HG03432 (cell line): ENCODE measurements around the gene DHX57.

Experiments
- ATAC-seq: cut with Tn5 transposase; IDR thresholded peaks from one replicate; pipeline ENCODE4 v1.9.1; 2021; ENCODE audit warnings: mild to moderate bottlenecking, moderate library complexity; ENCODE audit not compliant: unreplicated experiment

The DHX57 gene

GRCh38 chr2:38875576-38876367 lies at the start of gene DHX57, which contains the start of gene MORN2:
Gene DHX57, minus strand, starts transcription at chr2:38875934. Its CDS starts 7,529 bp downstream, at chr2:38868405.
Gene MORN2, plus strand, starts transcription at chr2:38875976.
- ATAC-seq, result peak; percentile 100

- ATAC-seq, result no peak
Measured at GRCh38 chr2:38922902-38923301, 47.2 kb upstream of the DHX57 start.

- no peak for ATAC-seq
Measured at GRCh38 chr2:38922389-38922788, 46.7 kb upstream of the DHX57 start.

- ATAC-seq, result no peak
Measured at GRCh38 chr2:38912619-38913018, 36.9 kb upstream of the DHX57 start.

GRCh38 chr2:38911191-38911590 lies 35.5 kb upstream of the DHX57 start:
- ATAC-seq, result no peak

- ATAC-seq, result no peak
Measured at GRCh38 chr2:38909872-38910271, 34.1 kb upstream of the DHX57 start.

GRCh38 chr2:38907743-38908562 lies 32.2 kb upstream of the DHX57 start:
- ATAC-seq, result peak; percentile 93

GRCh38 chr2:38907242-38907641 lies 31.5 kb upstream of the DHX57 start:
- ATAC-seq, result no peak

- no peak for ATAC-seq
Measured at GRCh38 chr2:38905251-38905650, 29.5 kb upstream of the DHX57 start.

- ATAC-seq, result no peak
Measured at GRCh38 chr2:38900726-38901125, 25.0 kb upstream of the DHX57 start.

- no peak for ATAC-seq
Measured at GRCh38 chr2:38898256-38898655, 22.5 kb upstream of the DHX57 start.

GRCh38 chr2:38892819-38893218 lies 17.1 kb upstream of the DHX57 start:
- no peak for ATAC-seq

GRCh38 chr2:38889575-38889974 lies 13.8 kb upstream of the DHX57 start, which contains the start of gene ARHGEF33:
Gene ARHGEF33, plus strand, starts transcription at chr2:38889875. Its CDS starts 29,573 bp downstream, at chr2:38919448.
- ATAC-seq, result no peak

- ATAC-seq, result no peak
Measured at GRCh38 chr2:38889045-38889444, 13.3 kb upstream of the DHX57 start.

GRCh38 chr2:38887902-38888554 lies 12.3 kb upstream of the DHX57 start:
- ATAC-seq, result no peak

GRCh38 chr2:38887347-38887746 lies 11.6 kb upstream of the DHX57 start:
- ATAC-seq, result no peak

GRCh38 chr2:38886063-38886462 lies 10.3 kb upstream of the DHX57 start:
- ATAC-seq, result no peak

GRCh38 chr2:38876407-38876806 lies 673 bp upstream of the DHX57 start:
- no peak for ATAC-seq

GRCh38 chr2:38875227-38875575 lies 533 bp downstream of the DHX57 start:
- no peak for ATAC-seq

- ATAC-seq, result no peak
Measured at GRCh38 chr2:38873763-38874162, 2.0 kb downstream of the DHX57 start.

- ATAC-seq, result no peak
Measured at GRCh38 chr2:38871432-38871831, 4.3 kb downstream of the DHX57 start.
